Astrocyte of the hippocampus (primary cell): ENCODE data around the gene TBC1D2B.

Experiments
- DNase-seq: peaks from one replicate; pipeline ENCODE4 v3.0.0; 2011; ENCODE audit warnings: low read depth, low spot score

The TBC1D2B gene

DNA sequence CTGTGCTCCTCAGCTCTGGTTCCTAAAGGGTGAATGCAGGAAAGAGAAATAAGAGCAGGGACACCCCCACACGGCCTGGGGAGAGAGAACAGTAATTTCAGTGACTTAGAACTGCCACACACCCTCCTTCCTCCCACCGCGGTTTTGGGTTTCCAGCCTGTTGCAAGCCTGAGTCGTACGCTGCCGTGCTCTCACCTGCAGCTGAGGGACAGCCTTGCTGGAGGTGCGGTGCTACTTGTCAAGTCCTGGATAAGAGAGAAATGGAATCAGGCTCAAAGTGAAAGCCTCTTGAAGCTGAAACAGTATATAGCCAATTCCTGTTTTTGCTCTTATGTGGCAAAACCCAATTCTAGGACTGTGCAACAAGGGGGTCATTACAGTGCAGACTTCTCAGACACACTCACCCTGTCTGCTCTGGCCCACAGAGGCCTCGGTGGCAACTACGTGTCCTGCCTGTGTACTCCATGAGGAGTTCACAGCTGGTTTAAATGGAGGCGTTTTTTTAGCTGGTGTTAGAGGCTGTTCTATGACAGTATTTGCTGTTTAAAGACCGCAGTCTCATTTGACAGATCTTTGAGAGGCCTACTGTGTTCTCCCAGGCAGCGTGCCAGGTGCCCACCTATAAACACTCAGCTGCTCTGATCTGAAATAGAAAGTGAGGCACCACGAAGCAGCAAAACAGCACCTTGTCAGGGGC is 42.9 kb downstream of the TBC1D2B start:
- DNase-seq, result no peak

DNA sequence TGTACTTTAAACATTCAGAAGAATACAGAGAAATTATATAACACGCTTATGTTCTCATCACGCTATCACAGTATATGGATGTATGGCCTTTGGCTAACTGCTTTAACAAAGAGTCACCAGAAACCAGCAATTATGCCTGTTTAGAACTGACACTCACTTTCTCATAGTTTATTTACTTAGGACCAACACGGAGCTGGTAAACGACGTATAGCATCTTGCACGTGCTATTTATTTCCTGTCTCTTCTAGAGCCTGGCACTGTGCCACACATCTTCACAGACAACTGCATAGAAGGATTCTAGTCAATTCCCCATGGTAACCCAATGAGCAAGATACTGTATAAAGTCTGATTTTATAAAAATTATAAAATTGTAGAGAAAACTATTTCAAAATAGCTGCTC is 43.6 kb downstream of the TBC1D2B start:
- no peak for DNase-seq

DNA sequence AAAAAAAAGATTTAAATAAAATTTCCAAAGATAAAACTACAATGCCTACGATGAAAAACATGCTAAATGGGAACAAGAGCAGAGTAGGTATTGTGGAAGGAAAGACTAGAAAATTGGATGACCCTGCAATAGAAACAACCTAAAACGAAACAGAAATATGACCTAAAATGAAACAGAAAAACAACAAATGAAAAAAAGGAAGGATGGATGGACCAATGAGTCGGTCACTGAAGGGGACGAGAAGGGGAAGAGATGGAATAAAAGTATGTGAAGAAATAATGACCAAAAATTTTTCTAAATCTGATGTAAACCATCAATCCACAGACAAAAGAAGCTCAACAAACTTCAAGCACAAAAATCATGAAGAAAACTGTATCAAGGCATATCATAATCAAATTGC is 44.8 kb downstream of the TBC1D2B start:
- DNase-seq, result no peak

DNA sequence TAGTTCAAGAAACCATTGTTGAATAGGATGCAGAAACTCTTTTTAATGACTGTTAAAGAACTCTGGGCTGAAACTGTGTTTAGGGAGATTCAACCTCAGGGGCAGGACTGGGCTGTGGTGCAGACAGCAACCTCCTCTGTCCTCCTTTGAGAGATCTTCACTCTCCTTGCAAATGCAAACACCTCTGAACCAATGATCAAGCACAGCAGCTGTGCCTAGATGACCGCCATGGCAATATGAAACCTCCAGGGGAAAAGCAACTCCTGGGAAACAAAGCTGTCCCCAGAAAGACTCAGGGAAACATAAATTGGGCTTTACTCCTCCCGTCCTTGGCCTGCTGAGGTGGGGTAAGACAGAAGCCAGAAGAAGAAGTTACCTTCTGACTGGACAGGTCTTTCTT is 52.6 kb downstream of the TBC1D2B start:
- no peak for DNase-seq

DNA sequence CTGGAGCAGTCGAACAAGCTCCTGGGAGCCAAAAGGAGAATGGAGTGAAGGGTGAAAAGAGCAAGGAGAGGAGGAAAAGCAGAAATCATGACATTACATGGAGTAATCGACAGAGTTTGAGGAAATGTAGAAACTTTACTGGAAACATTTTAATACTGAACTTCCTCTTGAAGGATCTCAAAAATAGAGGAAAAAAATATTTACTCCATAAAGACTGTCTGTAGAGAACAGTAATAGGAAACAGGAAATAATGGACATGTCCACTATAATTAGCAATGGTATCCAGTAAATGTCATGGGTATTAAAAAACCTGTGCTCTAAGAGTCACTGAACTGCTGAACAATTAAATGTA is 53.0 kb downstream of the TBC1D2B start:
- DNase-seq, result no peak

DNA sequence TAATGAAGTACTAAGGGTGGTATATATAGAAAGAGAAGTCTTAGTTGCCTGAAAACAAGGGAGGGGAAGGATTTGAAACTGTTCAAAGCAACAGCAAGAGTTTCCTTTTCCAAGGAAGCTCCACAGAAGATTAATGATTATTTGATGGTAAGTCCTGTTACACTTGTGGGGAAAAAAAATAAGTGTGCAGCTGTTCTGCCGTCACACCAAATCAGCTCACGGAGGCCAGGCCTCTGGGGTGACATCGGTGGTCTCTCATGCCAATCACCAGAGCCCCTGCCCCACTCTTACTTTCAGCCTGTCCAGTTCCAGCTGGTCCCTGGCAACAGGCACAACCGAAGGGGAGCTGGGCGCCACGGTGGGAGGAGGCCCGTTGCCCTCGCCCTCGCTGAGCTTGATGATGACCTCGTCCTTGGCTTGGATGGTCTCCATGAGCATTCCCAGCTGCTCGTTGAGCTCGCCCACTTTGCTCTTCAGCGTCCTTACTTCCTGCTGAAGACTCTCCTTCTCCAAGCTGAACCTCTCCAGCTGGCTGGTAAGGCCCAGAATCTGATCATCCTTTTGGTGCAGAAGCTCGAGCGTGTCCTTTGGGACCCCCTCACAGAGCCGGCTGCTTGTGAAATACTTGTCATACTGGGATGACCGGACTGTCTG is 53.5 kb downstream of the TBC1D2B start:
- no peak for DNase-seq

DNA sequence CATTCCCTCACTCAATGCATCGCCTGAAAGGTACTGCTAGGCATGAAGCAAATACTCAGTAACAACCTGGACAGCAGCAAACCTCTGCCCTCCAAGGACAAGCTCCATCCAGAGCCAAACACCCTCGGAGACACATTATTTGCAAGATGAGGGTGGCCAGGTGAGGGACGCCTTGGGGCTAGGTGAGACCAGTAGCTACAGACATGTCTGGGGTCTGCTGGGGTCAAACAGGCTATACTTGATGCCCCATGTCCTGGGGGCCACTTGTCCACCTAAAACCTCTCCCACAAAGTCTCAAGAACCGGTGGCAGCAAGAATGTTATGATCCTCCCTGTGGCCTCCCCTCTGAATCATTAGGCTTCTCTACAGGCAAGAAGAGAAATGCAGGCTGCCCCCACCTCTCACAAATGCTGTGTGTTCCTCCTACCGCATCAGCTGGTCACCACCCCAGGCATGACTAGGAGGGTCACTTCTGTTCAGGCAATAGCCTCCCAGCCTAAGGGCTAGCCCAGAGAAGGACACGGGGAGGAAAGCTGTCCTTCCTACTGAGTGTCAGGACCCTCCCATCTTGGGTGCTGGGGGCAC is 54.3 kb downstream of the TBC1D2B start:
- DNase-seq, result no peak

DNA sequence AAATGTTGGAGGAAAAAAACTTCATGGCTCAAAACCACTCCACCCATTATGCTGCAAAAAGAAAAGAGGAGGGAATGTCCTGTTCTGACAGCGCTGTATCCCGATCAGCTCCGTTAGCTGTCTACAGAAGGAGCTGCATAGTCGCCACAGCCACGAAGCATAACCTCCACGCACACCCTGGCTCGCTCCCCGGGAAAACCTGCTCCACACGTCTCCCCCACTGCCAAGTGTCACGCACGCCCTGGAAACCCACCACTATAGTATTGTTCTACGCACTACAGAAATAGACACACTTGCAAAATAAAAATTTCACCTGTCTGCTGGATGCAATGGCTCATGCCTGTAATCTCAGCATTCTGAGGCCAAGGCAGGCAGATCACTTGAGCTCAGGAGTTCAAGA is 55.8 kb downstream of the TBC1D2B start:
- DNase-seq, result no peak

DNA sequence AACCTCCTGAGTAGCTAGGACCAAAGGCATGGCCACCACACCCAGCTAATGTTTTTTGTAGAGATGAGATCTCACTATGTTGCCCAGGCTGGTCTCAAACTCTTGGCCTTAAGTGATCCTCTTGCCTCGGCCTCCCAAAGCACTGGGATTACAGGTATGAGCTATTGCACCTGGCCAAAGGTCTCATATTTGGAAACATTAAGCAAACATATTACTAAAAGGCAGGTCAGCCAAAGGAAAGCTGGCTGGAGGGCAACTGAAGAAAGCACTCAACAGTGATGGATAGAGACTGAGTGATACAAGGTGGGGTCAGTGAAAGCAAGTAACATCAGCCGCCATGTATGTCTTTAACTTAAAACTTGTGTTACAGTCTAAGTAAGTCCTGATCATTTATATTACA is 57.5 kb downstream of the TBC1D2B start:
- DNase-seq, result no peak

DNA sequence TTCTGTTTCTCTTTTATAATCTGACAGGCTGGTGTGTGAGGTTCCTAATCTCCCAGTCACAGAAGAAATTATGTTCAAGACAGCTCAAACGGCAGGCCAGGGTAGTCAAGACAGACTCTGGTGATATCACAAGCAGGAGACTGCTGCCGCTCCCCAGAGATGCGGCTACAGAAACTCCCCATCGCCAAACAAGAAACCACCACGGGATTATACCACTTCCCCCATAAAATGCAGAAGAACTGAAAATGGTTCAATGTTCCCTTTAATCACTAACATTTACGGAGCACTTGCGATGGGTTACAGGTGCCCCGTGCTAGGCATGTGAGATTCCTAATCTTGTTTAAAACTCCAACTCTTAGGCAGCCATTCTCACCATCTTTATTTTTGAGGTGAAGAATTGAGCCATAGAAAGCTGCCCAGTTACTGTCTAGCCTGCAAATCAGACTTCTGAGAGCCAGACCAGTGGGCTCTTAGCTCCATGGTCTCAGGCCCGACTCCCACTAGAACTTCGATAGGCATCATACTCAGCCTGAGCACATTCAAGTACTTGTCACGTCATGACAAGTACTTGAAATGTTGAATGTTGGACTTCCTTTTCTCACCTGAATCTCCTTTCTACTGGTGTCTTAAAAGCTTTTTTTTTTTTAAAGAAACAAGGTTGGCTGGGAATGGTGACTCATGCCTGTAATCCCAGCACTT is 58.4 kb downstream of the TBC1D2B start:
- DNase-seq, result no peak

DNA sequence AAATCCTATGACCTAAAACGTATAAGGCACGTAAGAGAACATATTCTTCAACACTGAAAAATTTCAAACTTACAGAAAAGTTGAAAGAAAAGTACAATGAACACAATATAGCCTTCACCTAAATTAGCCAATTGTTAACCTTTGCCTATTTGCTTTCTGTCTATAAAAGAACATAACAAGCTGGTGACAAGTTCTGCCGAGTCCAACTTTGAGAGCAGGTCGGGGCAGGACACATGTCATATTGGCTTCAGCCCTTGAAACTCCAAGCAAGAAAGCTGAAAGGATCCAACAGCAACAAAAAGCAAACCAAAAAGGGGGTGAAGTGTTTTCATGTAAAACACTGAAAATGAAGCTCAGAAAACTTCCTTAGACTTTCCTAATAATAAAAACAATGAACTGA is 59.1 kb downstream of the TBC1D2B start:
- no peak for DNase-seq

DNA sequence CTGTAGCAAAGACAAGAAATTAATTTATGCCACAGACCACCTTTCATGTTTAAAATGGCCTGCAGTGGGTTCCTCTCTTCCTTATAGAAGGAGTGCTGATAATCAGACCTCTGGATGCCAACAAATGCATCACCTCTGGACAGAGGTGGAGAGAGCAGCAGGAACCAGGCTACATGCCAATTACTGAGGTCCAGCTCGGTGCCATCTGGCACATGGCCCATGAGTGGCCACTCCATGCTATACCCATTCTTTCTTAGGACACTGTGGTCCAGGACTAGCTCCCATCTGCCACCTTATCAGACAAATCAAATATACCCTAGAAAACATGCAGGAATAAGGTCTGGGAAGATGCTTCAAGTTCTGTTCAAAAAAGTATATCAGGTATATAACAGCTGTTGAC is 60.7 kb downstream of the TBC1D2B start:
- no peak for DNase-seq

DNA sequence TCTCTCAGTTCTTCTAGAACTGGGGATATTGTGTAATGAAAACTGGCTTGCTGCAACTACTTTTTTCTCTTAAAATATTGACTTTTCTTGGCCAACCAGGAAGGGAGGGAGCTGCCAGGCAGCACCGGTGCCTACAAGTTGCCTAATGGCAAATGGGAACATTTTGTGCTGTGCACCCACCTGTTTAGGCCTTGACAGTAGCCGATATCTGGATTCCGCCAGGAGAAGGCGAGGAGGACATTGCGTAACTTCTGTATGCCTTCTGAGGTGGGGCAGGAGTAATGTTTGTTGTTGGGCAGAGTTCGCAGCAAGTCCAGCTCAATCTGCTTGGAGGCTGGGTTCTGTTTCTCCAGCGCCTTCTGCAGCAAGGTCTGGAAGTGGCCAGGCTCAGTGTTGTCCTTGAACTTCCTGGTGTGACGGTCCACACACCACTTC is 64.9 kb downstream of the TBC1D2B start:
- no peak for DNase-seq

DNA sequence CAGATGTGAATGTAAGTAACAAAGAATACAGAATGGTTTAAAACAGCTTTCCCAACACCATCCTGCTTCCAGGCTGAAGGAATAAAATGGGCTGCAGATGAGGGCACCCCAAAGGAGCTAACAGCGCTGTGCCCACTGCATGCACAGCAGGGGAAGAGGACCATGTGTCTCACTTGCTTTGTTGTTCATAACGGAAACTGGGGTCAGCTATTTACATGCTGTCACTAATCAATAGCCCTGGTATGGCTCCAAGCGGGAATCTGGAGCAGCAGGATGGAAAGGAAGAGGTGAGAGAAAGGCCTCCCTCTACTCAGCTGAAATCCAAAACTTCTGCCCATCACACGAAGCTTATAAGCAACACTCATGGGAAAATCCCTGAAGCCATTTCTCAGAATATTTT is 67.4 kb downstream of the TBC1D2B start:
- DNase-seq, result no peak

DNA sequence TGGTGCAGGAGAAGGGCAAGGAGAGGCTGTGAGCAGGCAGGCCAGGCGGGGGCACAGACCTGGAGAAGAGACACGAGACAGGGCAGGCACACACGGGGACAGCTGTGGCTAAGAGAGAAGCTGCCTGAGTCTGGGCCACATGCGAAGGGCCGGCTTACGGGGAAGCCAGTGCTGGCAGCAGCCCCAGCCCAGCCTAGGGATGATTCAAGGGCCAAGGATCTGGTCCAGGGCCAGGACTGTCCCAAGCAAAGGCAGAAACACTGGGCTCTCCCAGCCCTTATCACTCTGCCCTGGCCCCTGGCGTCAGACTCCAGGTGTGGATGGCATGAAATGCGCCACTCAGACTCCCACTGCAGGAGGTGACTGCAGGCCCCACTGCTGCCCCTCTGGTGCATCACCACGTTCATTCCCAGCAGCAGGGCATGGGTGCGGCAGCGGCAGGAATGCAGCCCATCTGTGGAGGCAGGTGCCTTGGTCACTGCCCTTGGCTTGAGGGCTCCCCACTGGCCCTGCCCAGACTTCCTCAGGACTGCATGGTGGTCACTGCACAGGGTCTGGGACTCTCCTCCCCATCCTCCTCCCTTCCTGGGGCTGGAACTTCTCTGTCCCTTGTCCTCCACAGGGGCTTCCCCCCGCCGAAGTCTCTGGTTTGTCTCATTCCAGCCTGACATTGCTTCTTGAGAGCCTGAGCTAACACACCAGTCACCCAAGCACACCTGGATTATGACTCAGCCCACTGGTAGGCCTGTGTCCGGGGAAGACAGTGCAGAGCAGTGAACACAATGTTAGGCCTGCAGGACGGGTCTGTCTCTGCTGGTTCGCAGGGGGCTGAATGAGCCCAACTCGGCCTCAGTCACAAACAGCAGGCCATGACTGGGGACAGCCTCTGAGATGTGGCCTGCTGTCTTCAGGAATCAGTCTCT is 69.3 kb downstream of the TBC1D2B start:
- DNase-seq, result peak; percentile 90

DNA sequence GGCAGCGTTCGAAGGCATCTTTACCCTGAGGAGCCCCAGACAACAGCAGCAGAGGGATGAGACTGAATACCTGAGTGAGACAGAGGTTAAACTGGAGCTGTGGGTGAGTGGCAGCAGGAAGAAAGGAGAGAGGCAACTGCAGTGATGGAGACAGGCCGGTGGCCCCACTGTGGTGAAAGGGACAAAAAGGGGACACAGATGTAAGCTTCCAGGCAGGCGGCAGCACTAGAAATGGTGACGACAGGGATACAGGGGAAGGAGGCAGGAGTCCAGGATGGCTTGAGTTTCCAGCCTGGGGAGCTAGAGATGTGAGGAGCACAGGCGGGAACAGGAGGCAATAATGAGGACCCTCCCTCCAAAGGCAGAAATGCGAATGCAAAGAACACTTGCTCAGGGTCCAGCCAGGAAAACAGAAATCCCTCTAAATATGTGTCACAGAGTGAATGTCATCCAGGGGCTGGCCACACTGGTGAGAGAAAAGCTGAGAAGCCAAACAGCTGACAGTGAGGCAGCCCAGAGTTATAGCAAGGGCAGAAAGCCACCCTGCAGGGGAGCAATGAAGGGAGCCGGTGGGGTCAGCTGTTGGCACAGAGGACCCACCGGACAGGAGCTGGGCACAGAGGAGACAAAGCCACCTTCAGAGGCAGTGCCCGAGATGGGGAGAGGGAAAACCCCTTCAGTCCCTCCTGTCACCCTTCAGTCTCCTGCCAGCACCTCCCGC is 70.1 kb downstream of the TBC1D2B start:
- DNase-seq, result no peak

DNA sequence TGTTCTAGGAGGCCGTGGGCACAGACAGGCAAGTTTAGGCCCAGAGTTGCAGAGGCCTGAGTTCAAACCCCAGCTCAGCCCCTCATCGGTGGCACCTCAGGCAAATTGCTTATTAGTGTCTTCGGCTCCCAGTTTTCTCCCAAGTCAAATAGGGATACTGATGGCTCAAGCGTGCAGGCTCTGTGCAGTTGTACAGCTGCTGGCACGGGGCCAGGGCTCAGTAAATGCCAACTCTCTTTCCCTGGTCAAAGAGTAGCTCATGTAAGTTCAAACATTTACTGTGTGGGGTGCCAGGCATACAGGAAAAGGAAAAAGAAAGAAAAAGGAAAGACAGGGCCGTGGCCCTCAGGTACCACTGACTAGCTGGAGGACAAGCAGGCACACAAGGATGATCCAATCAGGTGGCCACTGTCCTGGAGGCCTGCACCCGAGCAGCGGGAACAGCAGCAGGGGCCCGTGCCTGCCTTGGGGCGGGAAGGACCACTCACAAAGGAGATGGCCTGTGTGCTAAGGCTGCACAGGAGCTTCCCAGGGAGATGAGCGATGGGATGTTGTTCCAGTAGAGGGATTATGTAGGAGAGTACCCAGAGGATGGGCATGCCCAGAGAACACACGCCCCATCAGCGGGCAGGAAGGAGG is 70.8 kb downstream of the TBC1D2B start:
- DNase-seq, result no peak

DNA sequence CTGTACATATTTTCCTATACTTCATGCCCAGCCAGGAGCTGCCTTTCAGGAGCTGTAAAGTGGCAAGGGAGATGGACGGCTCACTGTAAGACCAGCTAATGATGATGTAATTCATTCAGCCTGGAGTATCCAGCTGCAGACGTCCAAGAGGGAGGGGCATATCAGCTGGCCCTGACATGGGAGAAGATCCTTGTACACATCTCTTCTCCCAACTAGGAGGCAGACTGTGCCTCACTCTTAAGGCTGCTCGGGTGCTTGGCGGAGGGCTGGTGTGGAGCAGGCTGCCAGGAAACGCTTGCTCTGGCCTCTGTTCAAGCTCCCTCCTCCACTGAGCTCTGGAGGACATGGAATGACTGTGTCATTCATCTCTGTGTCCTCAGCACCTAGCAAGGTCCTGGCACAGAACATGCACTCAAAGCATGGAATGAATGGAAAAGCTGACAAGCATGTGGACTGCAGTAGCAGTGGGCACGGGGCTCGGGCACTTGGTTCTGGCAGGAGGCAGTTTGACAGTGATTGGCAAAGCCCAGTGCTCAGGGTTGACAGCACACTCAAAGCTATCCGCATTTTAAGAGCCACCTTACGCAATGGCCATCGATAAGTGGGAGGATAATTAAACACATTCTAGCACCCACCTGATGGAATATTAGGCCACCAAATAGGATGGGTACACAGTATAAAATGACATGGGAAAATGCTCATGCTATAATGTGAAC is 72.4 kb downstream of the TBC1D2B start:
- peak; percentile 85 for DNase-seq

DNA sequence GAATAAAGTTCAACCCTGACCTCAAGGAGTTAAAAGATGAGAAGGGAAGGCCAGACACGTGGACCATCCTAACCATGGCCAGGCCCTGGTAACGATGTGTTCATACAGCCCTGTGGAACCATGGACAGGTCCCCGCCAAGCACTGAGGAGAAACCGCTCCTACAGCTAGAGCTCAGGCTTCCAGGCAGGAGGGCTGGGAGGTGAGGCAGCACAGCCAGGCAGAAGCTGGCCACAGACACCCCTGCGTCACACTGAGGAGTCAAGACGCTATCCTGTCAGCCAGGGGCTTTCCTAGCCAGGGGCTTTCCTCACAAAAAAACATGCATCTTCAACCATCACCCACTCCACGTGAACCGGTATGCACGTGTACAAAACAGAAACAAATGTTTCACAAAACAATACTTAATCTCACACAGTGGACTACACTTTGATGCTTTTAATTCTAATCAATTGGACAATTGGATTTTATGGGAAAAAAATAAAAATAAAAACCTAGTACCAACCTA is 73.2 kb downstream of the TBC1D2B start:
- no peak for DNase-seq
